Measurements from ENCODE around the gene TLR6. TPM values are rescaled to one million over a fixed set of nuclear protein-coding genes. Genes with fewer than 3 reads are reported as not detected.
A peak's percentile ranks its signal among the peaks of the same experiment; 100 is the strongest.

The TLR6 gene
- total RNA-seq, 4 donors from 2014 or later, result 4.6 to 9.6 (median 7.1) TPM

DNA sequence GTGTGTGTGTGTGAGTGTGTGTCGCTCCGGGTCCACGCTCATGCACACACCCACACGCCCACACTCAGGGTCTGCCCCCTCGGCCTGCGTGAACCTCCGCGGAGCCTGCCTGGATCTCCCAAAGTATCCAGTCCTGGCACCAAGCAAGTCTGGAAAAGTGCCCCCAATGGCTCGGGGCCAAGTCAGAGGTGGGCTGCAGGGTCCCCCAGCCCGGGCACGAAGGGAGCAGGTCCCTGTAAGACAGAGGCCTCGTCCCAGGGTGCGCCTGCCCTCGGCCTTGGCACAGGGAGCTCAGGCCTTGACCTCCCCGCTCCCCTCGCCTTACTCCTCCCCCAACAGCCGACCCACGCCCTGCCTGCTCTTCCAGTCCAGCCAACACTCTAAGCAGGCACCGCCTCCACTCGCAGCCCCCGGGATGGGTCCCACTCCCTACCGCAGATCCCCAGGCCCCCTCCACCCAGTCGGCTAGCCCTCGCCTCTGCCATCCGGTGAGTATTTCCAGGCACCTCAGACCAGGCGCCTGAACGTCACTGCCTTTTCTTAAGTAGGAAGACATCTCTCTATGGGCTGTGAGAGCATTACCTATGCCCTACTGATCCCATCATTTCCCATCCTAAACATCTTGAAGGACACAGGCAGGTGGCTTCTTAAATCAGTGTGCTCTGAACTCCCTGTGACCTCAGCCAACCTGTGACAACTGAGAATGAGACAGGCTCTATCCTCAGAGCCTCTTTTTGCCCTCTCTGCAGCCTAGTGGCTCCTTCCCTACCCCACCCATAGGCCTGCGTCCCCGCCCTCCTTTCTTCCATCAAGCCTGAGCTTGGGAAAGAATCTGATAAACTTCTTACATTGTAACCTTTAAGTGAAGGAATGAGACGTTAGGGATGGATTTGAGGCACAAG lies 11.7 kb upstream of the TLR6 start:
- DNase-seq (ENCODE audit: low spot score) (no peak), ATAC-seq (ENCODE audit: low FRiP score) (peak; percentile 57)
- TF ChIP-seq CTCF (IDR thresholded peaks at IDR 0.05), result no peak

DNA sequence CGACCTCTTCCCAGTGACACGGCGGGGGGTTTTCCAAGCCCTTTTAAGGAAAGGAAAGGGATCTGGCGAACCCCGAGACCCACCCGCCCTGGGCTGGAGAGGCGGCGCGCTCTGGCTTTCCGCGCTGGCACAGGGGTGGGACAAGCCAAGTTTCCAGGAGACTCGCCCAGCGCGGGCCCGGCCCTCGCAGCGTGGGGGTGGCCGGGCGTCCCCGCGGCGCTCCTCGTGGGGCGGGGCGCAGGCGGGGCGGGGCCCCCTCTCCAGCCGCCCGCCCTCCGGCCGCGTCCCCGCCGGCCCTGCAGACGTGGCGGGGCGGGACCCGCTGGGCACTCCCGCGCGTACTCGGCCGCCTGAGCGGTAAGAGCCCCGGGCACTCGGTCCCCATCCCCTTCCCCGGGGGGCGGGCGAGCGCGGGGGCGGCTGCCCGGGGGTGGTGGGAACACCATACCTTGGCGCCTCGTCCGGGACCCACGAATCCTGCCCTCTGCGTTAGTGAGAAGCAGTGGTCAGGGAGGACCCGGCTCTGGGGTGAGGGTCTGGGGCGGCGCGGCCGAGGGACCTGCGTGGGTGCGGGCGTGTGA lies 11.0 kb upstream of the TLR6 start, which contains the start of gene FAM114A1:
Gene FAM114A1 (plus strand): TSS at position 329 of the 581 bp plus-strand sequence. CDS start 10,273 bp downstream, outside the sequence.
- ATAC-seq (ENCODE audit: low FRiP score), result peak; percentile 94

DNA sequence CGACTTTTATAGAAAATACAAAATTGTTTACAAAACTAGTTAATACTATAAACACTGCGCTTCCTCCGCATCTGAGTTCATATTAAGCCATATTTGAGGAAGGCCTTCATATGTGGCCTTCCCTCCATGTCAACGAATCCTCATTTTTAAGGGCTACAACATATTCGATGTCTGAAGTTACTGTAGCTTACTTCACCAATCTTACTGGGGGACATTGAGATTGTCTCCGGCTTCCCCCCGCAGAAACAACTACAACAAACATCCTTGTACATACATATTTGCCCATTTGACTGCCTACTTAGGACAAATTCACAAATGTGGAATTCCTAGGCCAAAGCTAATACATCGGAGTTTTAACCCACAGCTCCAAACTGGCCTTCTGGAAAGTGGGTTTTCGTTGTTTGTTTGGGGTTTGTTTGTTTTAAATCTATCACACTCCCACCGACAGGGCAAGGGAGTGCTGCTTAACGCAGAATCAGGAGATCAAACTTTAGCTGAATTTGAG lies 10.4 kb upstream of the TLR6 start:
- no peak for ATAC-seq (ENCODE audit: low FRiP score)
- no peak for TF ChIP-seq CTCF (IDR thresholded peaks at IDR 0.05)
- no peak for DNase-seq (ENCODE audit: low spot score)

More for the DNA sequence above, 11.0 kb upstream of the TLR6 start, which contains the start of gene FAM114A1:
- TF ChIP-seq CTCF (IDR thresholded peaks at IDR 0.05), result no peak
- DNase-seq (ENCODE audit: low spot score), result no peak

DNA sequence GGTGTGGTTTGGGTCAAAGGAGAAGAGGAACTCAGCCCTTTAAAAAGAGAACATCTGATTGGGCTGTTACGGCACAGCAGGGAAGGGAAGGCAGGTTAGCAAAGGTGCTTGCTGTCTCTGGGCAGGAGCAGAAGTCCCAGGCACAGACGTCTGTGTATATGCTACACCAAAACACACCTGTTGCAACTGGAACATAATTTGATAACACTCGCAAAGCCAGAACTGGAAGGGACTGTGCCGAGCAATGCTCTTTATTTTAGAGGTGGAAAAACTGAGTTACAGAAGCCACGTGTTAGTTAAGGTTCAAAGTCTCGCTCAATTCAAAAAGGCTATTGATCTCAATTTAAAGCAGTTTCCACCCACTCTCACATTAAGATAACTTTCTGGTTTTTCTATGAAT lies 8.8 kb upstream of the TLR6 start:
- no peak for DNase-seq (ENCODE audit: low spot score)
- no peak for TF ChIP-seq CTCF (IDR thresholded peaks at IDR 0.05)

DNA sequence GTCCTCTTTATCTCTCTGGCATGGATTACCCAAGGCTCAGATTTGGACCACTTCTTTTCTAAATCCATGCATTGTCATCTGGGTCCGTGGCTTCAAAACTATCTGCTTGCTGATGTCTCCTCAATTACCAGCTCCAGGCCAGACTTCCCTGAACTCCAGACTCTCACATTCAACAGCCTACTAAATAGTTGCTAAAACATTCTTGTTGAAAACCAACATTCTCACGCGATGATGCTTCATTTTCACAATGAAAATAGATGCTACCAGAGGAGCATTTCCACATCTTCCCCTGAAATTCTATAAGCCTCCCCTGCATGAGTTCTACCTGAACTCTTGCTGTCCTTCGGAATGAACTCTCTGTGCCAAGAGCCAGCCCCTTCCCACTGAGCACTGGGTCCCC lies 5.2 kb upstream of the TLR6 start:
- no peak for TF ChIP-seq CTCF (IDR thresholded peaks at IDR 0.05)
- DNase-seq (ENCODE audit: low spot score), result no peak
- no peak for ATAC-seq (ENCODE audit: low FRiP score)

More for the DNA sequence above, 8.8 kb upstream of the TLR6 start:
- no peak for ATAC-seq (ENCODE audit: low FRiP score)

- no peak for ATAC-seq (ENCODE audit: low FRiP score)
- DNase-seq (ENCODE audit: low spot score), result no peak
- no peak for TF ChIP-seq CTCF (IDR thresholded peaks at IDR 0.05)
These were observed 4.3 kb upstream of the TLR6 start for GRCh38 chr4:38860788-38861424.
